GM19324 (cell line): ENCODE measurements around the gene NOX5.
"Not testable (repeated sequence)": the region's sequence is repeated elsewhere in the genome, so short reads cannot be mapped to it uniquely, and the experiment has no call there.

Source experiments
- ATAC-seq: cut with Tn5 transposase; IDR thresholded peaks from one replicate; pipeline ENCODE4 v1.9.1; 2021; ENCODE audit warnings: mild to moderate bottlenecking, moderate library complexity; ENCODE audit not compliant: unreplicated experiment, low FRiP score

Gene NOX5, protein sequence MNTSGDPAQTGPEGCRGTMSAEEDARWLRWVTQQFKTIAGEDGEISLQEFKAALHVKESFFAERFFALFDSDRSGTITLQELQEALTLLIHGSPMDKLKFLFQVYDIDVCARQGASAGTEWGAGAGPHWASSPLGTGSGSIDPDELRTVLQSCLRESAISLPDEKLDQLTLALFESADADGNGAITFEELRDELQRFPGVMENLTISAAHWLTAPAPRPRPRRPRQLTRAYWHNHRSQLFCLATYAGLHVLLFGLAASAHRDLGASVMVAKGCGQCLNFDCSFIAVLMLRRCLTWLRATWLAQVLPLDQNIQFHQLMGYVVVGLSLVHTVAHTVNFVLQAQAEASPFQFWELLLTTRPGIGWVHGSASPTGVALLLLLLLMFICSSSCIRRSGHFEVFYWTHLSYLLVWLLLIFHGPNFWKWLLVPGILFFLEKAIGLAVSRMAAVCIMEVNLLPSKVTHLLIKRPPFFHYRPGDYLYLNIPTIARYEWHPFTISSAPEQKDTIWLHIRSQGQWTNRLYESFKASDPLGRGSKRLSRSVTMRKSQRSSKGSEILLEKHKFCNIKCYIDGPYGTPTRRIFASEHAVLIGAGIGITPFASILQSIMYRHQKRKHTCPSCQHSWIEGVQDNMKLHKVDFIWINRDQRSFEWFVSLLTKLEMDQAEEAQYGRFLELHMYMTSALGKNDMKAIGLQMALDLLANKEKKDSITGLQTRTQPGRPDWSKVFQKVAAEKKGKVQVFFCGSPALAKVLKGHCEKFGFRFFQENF

GRCh38 chr15:69014454-69014853 lies at the start of gene NOX5:
Gene NOX5, plus strand, starts transcription at chr15:69014695. Its CDS starts 41 bp downstream, at chr15:69014736.
- no peak for ATAC-seq

GRCh38 chr15:68966996-68967395 lies 47.5 kb upstream of the NOX5 start:
- ATAC-seq: no peak

- ATAC-seq: no peak
Measured at GRCh38 chr15:68967948-68968347, 46.5 kb upstream of the NOX5 start.

GRCh38 chr15:68969298-68969697 lies 45.2 kb upstream of the NOX5 start:
- no peak for ATAC-seq

DNA sequence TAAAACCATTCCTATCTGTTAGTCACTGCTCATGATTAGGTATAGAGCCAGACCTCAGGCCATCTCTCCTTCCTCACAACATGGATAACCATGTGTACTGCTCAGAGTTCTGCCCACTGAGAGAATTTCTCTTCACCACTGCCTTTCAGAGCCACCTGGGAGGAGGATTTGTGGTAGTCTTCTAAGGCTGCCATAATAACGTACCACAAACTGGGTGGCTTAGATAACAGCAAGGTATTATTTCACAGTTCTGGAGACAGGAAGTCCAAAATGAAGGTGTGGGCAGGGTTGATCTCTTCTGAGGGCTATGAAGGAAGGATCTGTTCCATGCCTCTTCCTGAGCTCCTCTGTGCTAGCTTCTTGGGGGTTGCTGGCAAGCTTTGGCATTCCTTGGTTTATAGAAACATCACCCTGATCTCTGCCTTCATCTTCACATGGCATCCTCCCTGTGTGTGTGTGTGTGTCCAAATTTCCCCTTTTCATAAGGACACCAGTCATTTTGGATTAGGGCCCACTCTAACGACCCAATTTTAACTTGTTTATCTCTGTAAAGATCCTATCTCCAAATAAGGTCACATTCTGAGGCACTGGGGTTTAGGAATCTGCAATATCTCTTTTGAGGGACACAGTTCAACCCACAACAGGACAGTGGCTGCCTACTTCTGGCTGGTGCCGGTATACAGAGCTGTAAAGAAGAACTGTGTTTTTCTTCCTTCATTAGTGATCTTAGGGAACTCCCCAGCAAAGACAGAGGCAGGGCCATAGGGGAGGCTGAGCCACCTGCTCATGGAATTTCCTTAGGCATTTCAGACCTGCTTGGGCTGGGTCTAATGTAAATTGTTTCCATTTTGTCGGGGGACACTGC lies 42.1 kb upstream of the NOX5 start:
- no peak for ATAC-seq

- ATAC-seq: not testable (repeated sequence)
Measured at GRCh38 chr15:68975651-68976160, 38.8 kb upstream of the NOX5 start.

DNA sequence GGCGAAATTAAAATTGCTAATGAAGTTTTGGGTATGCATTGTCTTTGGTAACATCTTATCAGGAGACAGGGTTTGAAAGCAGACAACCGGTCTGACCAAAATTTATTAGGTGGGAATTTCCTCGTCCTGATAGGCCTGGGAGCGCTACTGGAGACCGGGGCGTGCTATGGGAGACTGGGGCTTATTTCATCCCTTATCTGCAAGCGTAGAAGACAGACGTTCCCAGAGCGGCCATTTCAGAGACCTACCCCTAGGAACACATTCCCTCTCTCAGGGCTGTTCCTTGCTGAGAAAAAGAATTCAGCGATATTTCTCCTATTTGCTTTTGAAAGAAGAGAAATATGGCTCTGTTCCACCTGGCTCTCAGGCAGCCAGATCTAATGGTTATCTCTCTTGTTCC lies 37.1 kb upstream of the NOX5 start:
- not testable (repeated sequence) for ATAC-seq

GRCh38 chr15:68979006-68979405 lies 35.5 kb upstream of the NOX5 start:
- no peak for ATAC-seq

DNA sequence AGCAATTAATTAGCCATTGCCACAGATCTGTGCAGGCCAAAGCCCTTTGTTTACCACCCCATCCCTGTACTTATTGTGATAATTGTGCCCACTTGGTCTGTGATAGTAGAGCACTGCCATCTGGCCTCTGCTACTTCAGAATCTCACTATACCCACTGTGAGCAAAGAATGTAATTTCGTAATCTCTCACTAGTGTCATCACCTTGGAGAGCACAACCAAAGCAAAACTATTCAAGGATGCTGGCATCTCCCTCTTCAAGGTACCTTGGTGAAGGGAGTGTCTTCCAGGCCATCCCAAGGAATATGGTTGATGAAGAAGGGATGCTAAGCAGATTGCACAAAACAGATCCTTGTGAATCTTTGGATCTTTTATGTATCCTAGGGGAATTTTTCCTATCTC lies 34.7 kb upstream of the NOX5 start:
- ATAC-seq: no peak

DNA sequence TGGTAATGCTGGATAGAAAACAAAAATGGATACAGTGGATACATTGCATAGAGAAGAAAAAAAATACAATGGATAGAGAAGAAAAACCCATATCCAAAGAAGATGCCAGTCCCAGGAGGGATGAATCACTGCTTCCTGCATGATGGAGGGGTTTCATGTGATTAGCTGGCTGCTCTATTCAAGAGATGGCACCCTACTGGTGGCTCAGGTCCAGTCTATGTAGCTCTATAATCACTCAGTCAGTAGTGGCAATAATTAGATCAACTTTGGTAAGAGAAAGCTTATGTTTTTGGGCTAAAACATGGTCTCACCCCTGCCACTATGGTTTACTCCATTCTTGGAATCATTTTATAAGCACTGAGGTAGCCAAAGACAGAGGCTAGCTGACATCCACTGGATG lies 33.7 kb upstream of the NOX5 start:
- ATAC-seq: no peak

DNA sequence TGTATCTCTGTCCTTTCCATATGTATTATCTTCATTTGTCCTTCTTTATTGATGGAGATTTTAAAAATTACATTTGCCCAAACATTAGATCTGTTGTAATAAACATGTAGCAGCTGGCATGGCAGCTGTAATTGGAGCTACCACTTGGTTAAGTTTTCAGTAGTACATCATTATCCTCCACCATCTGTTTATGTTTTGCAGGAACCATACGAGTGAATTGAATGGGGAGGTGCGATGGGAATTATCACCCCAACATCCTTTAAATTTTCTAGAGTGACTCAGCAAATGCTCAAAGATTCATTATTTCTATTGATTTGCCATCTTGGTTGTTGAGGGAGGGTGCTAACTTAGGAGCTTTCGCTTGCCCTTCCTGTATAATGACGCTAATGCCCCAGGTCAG lies 32.6 kb upstream of the NOX5 start:
- ATAC-seq: no peak

DNA sequence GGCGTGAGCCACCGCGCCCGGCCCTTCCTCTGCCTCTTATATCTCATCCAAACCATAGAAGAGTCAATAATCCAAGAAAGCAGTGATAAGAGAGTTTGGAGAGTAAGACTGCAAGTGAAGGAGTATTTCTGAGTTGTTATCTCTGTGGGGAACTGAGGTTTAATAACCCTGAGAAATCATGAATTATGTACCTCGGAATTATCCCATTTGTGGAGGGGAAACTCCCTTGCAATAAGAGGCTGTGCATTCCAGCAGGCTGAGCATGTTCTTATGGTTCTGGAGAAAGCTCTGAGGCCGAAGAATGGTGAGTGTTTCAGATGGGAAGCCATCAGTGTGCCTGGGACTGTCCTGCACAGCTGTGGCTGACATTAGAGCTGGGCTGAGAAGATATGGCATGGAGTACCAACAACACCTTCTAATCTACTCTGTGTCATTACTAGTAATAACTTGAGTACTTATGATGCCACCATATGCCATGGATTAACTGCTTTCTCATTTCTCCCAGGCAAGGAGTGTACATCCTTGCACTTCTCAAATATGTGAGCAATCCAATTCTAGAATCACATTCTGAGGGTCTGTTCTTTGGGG lies 31.4 kb upstream of the NOX5 start:
- no peak for ATAC-seq

GRCh38 chr15:68983961-68984481 lies 30.5 kb upstream of the NOX5 start:
- ATAC-seq: no peak

- ATAC-seq: no peak
Measured at GRCh38 chr15:68984586-68984985, 29.9 kb upstream of the NOX5 start.

GRCh38 chr15:68985361-68985891 lies 29.1 kb upstream of the NOX5 start:
- ATAC-seq: no peak

- no peak for ATAC-seq
Measured at GRCh38 chr15:68986322-68986721, 28.2 kb upstream of the NOX5 start.

- ATAC-seq: no peak
Measured at GRCh38 chr15:68987120-68987519, 27.4 kb upstream of the NOX5 start.

GRCh38 chr15:68987676-68988075 lies 26.8 kb upstream of the NOX5 start:
- ATAC-seq: no peak

DNA sequence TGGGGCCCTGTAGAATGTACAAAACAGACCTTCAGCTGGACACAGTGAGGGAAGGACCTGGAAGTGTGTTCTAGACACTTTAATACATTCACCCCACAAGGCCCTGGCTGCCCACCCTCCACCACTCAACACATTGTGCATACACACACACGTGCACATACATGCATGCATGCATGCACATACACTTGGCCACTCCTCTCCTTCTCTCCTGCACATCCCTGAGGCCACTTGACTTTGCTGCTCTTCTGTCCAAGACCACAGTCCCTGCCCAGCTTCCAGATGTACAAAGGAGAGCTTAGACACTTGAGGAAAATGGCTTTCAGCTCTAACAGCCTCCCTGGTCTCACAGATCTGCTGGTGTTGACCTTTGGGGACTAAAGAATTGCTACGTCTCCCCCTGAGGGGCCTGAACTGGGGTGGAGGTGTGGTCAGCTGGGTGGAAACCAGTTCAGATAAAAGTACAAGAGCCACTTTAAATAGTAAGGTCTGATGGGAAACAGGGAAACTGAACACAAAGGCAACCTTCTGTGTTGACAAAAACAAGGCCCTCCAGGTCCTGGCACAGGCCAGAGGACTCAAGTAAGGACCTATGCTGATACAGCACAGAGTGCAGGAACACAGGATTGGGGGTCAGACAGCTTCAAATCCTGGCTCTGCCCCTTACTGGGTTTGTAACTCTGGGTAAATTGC lies 24.8 kb upstream of the NOX5 start:
- no peak for ATAC-seq
